Measurements from ENCODE around the gene ETDA.

DNA sequence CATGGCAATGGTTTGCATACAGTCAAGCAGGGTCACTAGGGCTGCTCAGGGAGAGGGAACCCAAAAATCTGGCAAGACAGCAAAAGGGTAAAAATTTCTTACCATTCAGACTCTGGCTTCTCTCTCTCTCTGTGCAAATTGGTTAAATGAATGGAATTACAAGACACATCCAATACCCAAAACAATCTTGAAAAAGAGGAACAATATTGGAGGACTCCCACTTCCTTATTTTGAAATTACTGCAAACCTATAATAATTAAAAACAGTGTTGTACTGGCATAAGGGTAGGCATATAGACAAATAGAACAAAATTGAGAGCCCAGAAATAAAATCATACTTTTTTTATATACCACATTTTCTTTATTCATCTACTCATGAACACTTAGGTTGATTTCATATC lies 24.1 kb downstream of the ETDA start:
- TF ChIP-seq, protein P1, sequence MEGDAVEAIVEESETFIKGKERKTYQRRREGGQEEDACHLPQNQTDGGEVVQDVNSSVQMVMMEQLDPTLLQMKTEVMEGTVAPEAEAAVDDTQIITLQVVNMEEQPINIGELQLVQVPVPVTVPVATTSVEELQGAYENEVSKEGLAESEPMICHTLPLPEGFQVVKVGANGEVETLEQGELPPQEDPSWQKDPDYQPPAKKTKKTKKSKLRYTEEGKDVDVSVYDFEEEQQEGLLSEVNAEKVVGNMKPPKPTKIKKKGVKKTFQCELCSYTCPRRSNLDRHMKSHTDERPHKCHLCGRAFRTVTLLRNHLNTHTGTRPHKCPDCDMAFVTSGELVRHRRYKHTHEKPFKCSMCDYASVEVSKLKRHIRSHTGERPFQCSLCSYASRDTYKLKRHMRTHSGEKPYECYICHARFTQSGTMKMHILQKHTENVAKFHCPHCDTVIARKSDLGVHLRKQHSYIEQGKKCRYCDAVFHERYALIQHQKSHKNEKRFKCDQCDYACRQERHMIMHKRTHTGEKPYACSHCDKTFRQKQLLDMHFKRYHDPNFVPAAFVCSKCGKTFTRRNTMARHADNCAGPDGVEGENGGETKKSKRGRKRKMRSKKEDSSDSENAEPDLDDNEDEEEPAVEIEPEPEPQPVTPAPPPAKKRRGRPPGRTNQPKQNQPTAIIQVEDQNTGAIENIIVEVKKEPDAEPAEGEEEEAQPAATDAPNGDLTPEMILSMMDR (IDR thresholded peaks at IDR 0.05): no peak
- no peak for TF ChIP-seq ZFX (IDR thresholded peaks at IDR 0.05; ENCODE audit: borderline replicate concordance)
